Nephron (organoid): Measurements from ENCODE around the gene LANCL2.
A peak's percentile ranks its signal among the peaks of the same experiment; 100 is the strongest.

Source experiments
- H3K27ac Mint-ChIP-seq, 3 experiments: 2 replicates each; pipeline ENCODE4 v1.8.0; 2020; ENCODE audit warnings: mixed read lengths in 3 of 3, mild to moderate bottlenecking in 2 of 3, moderate library complexity in 1 of 3
- H3K27me3 Mint-ChIP-seq: 2 replicates; pipeline ENCODE4 v1.8.0; 2021; ENCODE audit warnings: low read depth, mild to moderate bottlenecking, moderate library complexity, mixed read lengths
- H3K36me3 Mint-ChIP-seq: 2 replicates; pipeline ENCODE4 v1.8.0; 2020; ENCODE audit warnings: low read depth, mixed read lengths
- H3K4me1 Mint-ChIP-seq: 2 replicates; pipeline ENCODE4 v1.8.0; 2020; ENCODE audit warnings: mixed read lengths
- H3K4me3 Mint-ChIP-seq, 3 experiments: 2 replicates each; pipeline ENCODE4 v1.8.0; 2020; ENCODE audit warnings: mild to moderate bottlenecking in 3 of 3, mixed read lengths in 3 of 3, moderate library complexity in 2 of 3
- H3K9me3 Mint-ChIP-seq: 2 replicates; pipeline ENCODE4 v1.8.0; 2020; ENCODE audit warnings: mixed read lengths
- TF ChIP-seq, protein P1 (sequence below), 3 experiments: fragments of 200-600 bp; sonication (generic); IDR thresholded peaks; one replicate each; pipeline ENCODE4 v1.5.0; 2021; ENCODE audit warnings: antibody characterized with exemption in 3 of 3; ENCODE audit not compliant: unreplicated experiment in 3 of 3

Gene LANCL2

DNA sequence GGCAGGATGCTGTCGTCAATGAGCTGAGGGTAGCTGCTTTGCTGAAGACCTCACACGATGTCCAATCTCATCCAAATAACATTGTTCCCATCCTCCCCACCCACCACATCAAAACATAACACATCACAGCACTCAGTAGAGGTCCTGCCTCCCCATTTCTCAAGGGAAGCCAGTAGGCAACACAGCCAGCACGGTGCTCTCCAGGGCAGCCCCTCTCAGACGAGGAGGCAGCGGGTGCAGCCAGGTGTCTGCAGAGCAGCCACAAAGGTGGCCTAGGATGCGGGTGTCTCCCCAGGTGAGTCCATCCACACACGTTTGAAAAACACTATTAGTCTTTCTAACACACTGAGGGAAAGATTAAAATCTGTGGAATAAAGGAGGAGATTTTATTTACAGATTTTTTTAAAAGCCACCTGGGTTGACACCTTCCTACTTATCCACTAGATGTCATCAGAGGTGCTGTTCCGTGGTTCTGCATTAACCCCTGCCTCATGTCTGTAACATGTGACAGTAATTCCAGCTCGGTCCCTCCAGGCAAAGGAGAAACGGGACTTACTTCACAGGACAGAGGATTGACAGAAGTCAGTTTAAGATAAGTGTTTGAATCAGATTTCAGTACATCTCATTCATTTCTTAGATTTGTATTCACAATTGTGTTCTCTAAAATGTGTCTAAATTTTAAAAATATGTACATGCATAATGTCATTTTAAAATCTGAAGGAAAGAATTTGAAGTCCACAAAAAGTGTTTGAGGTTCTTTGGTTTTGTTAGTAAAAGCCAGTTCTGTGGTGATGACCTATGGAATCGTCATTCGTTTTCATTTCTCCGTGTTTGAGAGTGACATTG is 68.0 kb downstream of the LANCL2 start:
- TF ChIP-seq, protein P1, sequence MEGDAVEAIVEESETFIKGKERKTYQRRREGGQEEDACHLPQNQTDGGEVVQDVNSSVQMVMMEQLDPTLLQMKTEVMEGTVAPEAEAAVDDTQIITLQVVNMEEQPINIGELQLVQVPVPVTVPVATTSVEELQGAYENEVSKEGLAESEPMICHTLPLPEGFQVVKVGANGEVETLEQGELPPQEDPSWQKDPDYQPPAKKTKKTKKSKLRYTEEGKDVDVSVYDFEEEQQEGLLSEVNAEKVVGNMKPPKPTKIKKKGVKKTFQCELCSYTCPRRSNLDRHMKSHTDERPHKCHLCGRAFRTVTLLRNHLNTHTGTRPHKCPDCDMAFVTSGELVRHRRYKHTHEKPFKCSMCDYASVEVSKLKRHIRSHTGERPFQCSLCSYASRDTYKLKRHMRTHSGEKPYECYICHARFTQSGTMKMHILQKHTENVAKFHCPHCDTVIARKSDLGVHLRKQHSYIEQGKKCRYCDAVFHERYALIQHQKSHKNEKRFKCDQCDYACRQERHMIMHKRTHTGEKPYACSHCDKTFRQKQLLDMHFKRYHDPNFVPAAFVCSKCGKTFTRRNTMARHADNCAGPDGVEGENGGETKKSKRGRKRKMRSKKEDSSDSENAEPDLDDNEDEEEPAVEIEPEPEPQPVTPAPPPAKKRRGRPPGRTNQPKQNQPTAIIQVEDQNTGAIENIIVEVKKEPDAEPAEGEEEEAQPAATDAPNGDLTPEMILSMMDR (IDR thresholded peaks at IDR 0.05; ENCODE audit: unreplicated experiment in 3 of 3), result peak; percentile 43 to 58 (median 49)
- Mint-ChIP-seq H3K27ac (no peak overlapping the region), H3K36me3 (no peaks in the 10 kb centered on the region), H3K9me3 (no peaks in the 10 kb centered on the region), H3K4me1 (peaks cover 11% of the 10 kb centered on the region), H3K4me3 (no peak overlapping the region), H3K27me3 (no peaks in the 10 kb centered on the region)

DNA sequence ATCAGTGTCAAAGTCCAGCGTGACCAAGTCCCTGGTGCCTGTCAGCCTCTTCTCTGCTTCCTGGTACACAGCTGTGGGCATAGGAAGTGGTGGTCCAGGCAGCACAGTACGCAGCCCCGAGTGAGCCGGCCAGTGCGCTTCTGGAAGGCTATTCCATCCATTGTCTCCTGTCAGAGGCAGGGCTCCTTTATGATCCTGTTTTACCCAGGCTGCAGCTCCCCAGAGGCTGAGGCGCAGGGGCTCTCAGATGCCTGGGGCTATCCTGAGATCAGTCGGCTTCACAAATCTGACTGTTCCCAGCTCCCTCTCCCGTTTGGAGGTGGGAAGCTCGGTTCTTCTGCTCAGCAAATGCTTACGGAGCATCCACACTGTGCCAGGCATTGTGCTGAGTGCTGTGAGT is 70.3 kb downstream of the LANCL2 start:
- no peaks in the 10 kb centered on the region for H3K4me1 Mint-ChIP-seq
- H3K36me3 Mint-ChIP-seq, result no peaks in the 10 kb centered on the region
- H3K9me3 Mint-ChIP-seq, result no peaks in the 10 kb centered on the region
- no peak overlapping the region for H3K4me3 Mint-ChIP-seq
- H3K27me3 Mint-ChIP-seq, result peaks cover 3% of the 10 kb centered on the region
- no peak overlapping the region for H3K27ac Mint-ChIP-seq
- TF ChIP-seq, protein P1 (IDR thresholded peaks at IDR 0.05; ENCODE audit: unreplicated experiment in 3 of 3), result no peak

DNA sequence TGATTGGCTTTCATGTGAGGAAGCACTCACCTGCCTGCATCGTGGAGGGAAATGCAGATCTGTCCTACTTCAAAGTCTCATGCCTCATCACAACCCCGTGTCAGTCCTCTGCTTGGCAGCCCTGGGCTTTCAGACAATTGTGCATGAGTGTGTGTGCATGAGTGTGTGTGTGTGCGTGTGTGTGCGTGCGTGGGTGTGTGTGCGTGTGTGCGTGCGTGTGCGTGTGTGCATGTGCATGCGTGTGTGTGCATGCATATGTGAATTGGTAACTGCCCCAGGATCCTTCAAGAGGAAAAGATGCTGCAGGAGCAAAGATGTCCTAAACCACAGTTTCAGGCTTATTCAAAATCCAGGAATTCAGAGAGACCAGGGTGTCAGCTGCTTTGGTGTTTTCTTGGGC is 71.3 kb downstream of the LANCL2 start:
- Mint-ChIP-seq H3K9me3 (no peaks in the 10 kb centered on the region), H3K4me1 (no peaks in the 10 kb centered on the region), H3K27me3 (peaks cover 3% of the 10 kb centered on the region), H3K36me3 (no peaks in the 10 kb centered on the region), H3K4me3 (no peak overlapping the region), H3K27ac (no peak overlapping the region)
- TF ChIP-seq, protein P1 (IDR thresholded peaks at IDR 0.05; ENCODE audit: unreplicated experiment in 3 of 3), result no peak

DNA sequence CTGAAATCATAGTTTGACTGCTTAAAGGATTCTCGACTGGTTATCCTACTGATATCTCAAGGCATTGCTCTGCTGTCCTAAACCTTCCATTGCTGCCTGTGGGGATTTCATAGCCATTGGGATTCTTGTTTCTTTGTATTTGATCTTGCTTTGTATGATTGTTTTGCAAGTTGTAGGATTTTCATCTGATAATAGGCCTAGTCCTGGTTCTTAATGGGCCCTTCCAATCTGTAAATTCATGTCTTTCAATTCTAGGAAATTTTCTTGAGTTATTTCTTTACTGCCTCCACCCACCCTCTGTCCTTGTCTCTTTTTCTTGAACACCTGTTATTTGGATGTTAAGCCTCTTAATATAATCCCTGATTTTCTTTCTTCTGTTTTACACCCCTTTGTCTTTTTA is 72.2 kb downstream of the LANCL2 start:
- Mint-ChIP-seq H3K27ac (no peak overlapping the region), H3K36me3 (no peaks in the 10 kb centered on the region), H3K4me3 (no peak overlapping the region), H3K4me1 (no peaks in the 10 kb centered on the region), H3K27me3 (peaks cover 3% of the 10 kb centered on the region), H3K9me3 (no peaks in the 10 kb centered on the region)
- TF ChIP-seq, protein P1 (IDR thresholded peaks at IDR 0.05; ENCODE audit: unreplicated experiment in 3 of 3), result no peak

DNA sequence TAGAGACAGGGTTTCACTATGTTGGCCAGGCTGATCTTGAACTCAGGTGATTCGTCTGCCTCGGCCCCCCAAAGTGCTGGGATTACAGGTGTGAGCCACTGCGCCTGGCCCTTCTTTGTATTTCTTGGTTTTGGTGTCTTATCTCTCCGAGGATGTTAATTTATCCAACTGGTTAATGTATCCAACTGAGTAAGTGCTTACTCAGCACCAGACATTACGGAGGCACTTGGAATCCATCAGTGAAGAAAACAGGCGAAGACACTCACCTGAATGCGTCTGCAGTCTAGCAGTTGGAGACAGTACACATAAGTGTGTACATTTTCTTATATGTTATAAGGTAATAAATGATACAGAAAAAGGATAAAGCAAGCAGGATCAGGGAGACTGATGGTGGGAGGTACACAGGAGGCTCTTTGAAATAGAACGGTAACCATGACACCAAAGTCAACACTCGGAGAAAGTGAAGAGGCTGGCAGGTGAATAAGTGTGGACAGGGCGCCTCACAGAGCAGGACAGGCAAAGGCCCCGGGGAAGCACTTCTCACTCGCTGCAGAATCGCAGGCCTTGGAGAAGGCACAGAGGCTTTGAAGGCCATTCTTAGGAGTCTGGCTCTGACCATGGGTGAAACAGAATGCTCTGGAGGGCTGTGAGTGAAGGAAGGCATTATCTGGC is 73.1 kb downstream of the LANCL2 start:
- no peaks in the 10 kb centered on the region for H3K36me3 Mint-ChIP-seq
- TF ChIP-seq, protein P1 (IDR thresholded peaks at IDR 0.05; ENCODE audit: unreplicated experiment in 3 of 3), result no peak
- H3K4me3 Mint-ChIP-seq, result no peak overlapping the region
- H3K27me3 Mint-ChIP-seq, result peaks cover 3% of the 10 kb centered on the region
- H3K4me1 Mint-ChIP-seq, result no peaks in the 10 kb centered on the region
- no peaks in the 10 kb centered on the region for H3K9me3 Mint-ChIP-seq
- no peak overlapping the region for H3K27ac Mint-ChIP-seq
